HG03066 (cell line): Measurements from ENCODE around the gene BIK.
"Not testable (repeated sequence)": the region's sequence is repeated elsewhere in the genome, so short reads cannot be mapped to it uniquely, and the experiment has no call there.

Source experiments
- ATAC-seq: cut with Tn5 transposase; IDR thresholded peaks from one replicate; pipeline ENCODE4 v1.9.1; 2021; ENCODE audit warnings: low read depth; ENCODE audit not compliant: unreplicated experiment

The BIK gene

GRCh38 chr22:43104056-43104625 is 6.4 kb upstream of the BIK start:
- ATAC-seq = not testable (repeated sequence)

- ATAC-seq = not testable (repeated sequence)
These were observed 5.6 kb upstream of the BIK start for GRCh38 chr22:43104950-43105349.

DNA sequence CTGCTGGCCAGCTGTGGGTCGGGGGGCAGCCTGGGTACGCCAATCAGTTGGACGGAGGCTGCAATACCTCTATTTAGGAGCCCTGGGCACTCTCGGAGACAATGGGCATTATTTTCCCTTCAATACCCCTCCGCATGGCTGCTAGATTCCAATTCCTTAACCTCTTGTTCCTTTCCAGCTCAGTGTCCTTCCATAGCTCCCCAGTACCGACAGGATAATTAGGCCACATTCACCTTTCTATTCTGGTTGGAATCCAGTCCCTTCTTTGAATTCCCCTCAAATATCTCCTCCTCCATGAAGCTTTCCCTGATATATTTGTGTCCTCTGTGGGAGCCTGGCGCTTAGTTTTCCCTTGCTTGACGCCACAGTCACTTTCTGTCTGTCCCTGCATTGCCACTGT is 4.2 kb upstream of the BIK start:
- no peak for ATAC-seq

GRCh38 chr22:43109511-43109910 is 1.0 kb upstream of the BIK start:
- ATAC-seq = no peak

GRCh38 chr22:43109921-43110443 is 568 bp upstream of the BIK start:
- no peak for ATAC-seq

GRCh38 chr22:43110927-43111623 is 525 bp downstream of the BIK start:
- ATAC-seq = no peak

DNA sequence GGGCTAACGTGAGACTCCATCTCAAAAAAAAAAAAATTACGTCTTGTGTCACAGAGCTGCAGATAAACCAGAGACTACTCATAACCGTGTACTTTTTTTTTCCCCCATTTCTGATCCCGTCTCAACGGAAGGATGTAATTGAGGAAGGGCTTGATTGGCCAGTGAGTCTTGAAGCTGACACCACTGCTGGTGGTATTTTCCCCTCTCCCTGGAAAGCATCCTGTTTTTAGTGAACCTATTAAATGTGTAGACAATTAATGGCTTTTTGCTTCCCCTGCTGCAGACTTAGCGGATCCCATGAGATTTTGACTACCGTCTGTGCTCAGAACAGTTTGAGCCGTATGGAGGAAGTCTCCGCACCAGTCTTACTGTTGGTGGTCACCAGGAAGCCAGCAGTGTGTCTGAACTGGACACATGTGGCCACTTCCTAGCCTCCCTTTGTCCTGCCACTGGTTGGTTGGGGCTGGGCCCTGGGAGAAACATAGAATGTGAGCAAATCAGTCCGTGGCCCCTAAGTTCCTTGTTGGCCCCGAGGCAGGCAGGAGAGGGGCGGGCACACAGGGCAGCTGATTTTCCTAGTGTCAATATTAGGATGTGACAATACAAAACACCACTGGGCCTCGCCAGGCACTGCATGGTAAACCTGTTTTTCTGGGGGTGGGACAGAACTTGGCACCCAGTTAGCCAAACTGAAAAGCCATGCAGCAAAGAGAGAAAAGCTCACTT is 3.1 kb downstream of the BIK start:
- ATAC-seq = no peak

GRCh38 chr22:43114958-43115357 is 4.4 kb downstream of the BIK start:
- ATAC-seq = no peak

DNA sequence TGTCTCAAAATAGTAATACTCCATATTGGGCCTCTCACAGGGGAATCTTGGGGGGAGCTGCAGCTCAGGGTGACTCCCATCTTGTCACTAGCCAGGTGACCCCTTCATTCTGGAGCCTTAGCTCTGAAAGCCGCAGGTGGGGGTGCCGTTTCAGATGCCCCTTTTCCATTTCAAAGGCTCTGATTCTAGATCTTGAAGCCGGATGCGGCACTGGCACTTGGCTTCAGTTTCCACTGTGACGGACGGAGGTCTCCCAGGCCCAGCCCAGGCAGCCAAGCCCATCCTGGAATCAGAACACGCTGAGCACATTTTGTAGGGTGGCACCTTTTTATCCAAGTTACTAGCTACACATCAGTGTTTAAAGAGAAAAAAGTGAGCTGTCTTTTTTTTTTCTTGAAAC is 6.4 kb downstream of the BIK start:
- ATAC-seq = no peak

GRCh38 chr22:43118024-43118849 is 7.7 kb downstream of the BIK start:
- no peak for ATAC-seq

- ATAC-seq = peak; percentile 51
These were observed 8.5 kb downstream of the BIK start for GRCh38 chr22:43118953-43119458.

- no peak for ATAC-seq
These were observed 16.1 kb downstream of the BIK start for GRCh38 chr22:43126501-43127165.

GRCh38 chr22:43127166-43127908 is 16.8 kb downstream of the BIK start:
- ATAC-seq = no peak

DNA sequence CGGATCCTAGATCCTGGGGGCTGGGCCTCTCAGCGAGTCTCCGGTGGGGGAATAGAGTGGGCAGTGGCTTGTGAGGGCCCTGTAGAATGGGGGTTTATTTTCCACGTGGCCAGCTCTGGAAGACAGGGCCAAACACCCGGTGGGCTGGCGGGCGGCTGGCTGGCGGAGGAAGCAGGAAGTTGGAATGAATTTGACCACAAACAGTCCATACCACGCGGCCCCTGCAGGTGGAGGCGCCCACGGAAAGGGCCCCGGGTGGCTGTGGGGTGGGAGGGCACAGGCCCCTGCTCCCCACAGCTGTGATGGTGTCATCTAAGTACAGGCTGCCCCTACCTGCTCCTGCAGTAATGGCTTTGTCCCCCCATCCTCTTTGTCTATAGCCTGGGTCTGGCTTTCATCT is 17.6 kb downstream of the BIK start:
- no peak for ATAC-seq

DNA sequence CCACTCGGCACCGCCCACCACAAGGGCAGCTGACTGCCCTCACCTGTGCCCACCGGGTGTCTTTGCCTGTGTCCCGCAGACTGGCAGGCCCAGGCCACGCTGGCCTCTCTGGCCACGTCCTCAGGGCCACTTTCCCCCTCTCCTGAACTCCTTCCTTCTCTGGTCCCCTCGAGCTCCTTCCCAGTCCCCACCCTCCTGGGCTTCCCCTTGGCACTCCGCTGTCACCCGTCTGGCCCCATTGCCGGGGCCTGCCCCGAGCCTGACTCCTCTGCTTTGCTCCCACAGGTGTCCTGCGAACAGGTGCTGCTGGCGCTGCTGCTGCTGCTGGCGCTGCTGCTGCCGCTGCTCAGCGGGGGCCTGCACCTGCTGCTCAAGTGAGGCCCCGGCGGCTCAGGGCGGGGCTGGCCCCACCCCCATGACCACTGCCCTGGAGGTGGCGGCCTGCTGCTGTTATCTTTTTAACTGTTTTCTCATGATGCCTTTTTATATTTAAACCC is 18.4 kb downstream of the BIK start:
- ATAC-seq = no peak

GRCh38 chr22:43129426-43130425 is 19.2 kb downstream of the BIK start:
- ATAC-seq = no peak

- ATAC-seq = no peak
These were observed 21.4 kb downstream of the BIK start for GRCh38 chr22:43131773-43132501.
